ENCODE measurements around the gene AGAP1.

AGAP1 gene

GRCh38 chr2:235949567-235950472 is 456.0 kb downstream of the AGAP1 start:
- DNase-seq (ENCODE audit: low read depth), result no peak

GRCh38 chr2:235950473-235950809 is 456.6 kb downstream of the AGAP1 start:
- DNase-seq (ENCODE audit: low read depth), result no peak

GRCh38 chr2:235951493-235951892 is 457.6 kb downstream of the AGAP1 start:
- DNase-seq (ENCODE audit: low read depth), result no peak

- no peak for DNase-seq (ENCODE audit: low read depth)
Observed at GRCh38 chr2:235951982-235952381, 458.1 kb downstream of the AGAP1 start.

- DNase-seq (ENCODE audit: low read depth), result no peak
Observed at GRCh38 chr2:235952714-235953113, 458.9 kb downstream of the AGAP1 start.

- no peak for DNase-seq (ENCODE audit: low read depth)
Observed at GRCh38 chr2:235954281-235954680, 460.4 kb downstream of the AGAP1 start.

GRCh38 chr2:235954888-235955480 is 461.1 kb downstream of the AGAP1 start:
- DNase-seq (ENCODE audit: low read depth), result no peak

- DNase-seq (ENCODE audit: low read depth), result no peak
Observed at GRCh38 chr2:235955664-235956063, 461.8 kb downstream of the AGAP1 start.

- DNase-seq (ENCODE audit: low read depth), result no peak
Observed at GRCh38 chr2:235956281-235956970, 462.6 kb downstream of the AGAP1 start.

- no peak for DNase-seq (ENCODE audit: low read depth)
Observed at GRCh38 chr2:235957251-235957650, 463.4 kb downstream of the AGAP1 start.

- no peak for DNase-seq (ENCODE audit: low read depth)
Observed at GRCh38 chr2:235958221-235958930, 464.5 kb downstream of the AGAP1 start.

GRCh38 chr2:235958931-235959410 is 465.1 kb downstream of the AGAP1 start:
- DNase-seq (ENCODE audit: low read depth), result no peak

GRCh38 chr2:235960011-235960715 is 466.3 kb downstream of the AGAP1 start:
- DNase-seq (ENCODE audit: low read depth), result no peak

GRCh38 chr2:235960716-235961640 is 467.1 kb downstream of the AGAP1 start:
- no peak for DNase-seq (ENCODE audit: low read depth)

GRCh38 chr2:235961711-235962110 is 467.9 kb downstream of the AGAP1 start:
- no peak for DNase-seq (ENCODE audit: low read depth)

- DNase-seq (ENCODE audit: low read depth), result no peak
Observed at GRCh38 chr2:235963853-235964577, 470.2 kb downstream of the AGAP1 start.

GRCh38 chr2:235964787-235965390 is 471.0 kb downstream of the AGAP1 start:
- DNase-seq (ENCODE audit: low read depth), result no peak

- no peak for DNase-seq (ENCODE audit: low read depth)
Observed at GRCh38 chr2:235966396-235966795, 472.6 kb downstream of the AGAP1 start.

Measured in activated T-cell treated with anti-CD3 and anti-CD28 coated beads for 1 hour (primary cell).